ENCODE data around the gene CFAP52. TPM values are rescaled to one million over a fixed set of nuclear protein-coding genes. Genes with fewer than 3 reads are reported as not detected.

CFAP52 gene
- polyA plus RNA-seq, 2 of the 4 experiments (the other 2 are of a cell fraction): 0.23 TPM; not detected in 1

DNA sequence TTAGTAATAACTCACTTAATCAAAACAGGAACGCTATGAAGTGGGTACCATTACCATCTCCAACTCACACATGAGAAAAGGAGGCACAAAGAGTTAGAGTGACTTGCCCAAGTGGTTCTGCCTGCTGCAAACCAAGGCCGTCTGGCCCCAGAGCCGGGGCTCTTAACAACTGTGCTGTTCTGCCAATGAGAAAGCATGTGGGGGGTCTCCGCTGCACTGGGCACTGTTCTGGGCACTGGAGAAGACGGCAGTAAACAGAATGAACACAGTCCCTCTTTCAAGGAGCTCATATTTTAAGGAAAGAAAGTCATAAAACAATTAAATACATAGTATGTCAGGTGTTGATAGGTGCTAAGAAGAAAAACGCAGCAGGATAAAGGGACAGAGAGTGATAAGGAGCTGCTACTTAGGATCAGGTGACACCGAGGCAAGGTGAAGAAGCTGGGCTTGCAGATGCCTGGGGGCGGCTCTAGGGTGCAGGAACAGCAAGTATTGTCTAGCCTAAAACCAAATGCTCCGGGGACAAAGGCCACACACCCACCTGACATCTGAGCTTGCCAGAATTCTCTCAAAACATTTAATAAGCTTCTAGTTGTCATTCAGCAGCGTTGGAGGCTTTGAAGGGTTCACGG is 7.4 kb upstream of the CFAP52 start:
- no peak overlapping the region for H3K4me3 ChIP-seq
- no peak for FAIRE-seq
- TF ChIP-seq TP53 (CRISPR knock-in tag; IDR thresholded peaks at IDR 0.05) (no peak), FOXS1 (CRISPR knock-in tag; IDR thresholded peaks at IDR 0.05) (no peak), CEBPB (IDR thresholded peaks at IDR 0.05) (no peak), SREBF2 (IDR thresholded peaks at IDR 0.05) (no peak), PHF8 (IDR thresholded peaks at IDR 0.05; ENCODE audit: borderline replicate concordance, low read depth) (no peak), RNF2 (IDR thresholded peaks at IDR 0.05; ENCODE audit: borderline replicate concordance, low read depth) (no peak)
- TF ChIP-seq, protein P1, sequence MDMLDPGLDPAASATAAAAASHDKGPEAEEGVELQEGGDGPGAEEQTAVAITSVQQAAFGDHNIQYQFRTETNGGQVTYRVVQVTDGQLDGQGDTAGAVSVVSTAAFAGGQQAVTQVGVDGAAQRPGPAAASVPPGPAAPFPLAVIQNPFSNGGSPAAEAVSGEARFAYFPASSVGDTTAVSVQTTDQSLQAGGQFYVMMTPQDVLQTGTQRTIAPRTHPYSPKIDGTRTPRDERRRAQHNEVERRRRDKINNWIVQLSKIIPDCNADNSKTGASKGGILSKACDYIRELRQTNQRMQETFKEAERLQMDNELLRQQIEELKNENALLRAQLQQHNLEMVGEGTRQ (IDR thresholded peaks at IDR 0.05): no peak
- TF ChIP-seq, protein P2, sequence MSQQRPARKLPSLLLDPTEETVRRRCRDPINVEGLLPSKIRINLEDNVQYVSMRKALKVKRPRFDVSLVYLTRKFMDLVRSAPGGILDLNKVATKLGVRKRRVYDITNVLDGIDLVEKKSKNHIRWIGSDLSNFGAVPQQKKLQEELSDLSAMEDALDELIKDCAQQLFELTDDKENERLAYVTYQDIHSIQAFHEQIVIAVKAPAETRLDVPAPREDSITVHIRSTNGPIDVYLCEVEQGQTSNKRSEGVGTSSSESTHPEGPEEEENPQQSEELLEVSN (IDR thresholded peaks at IDR 0.05; ENCODE audit: borderline replicate concordance, low read depth): no peak
- no peak for DNase-seq (ENCODE audit: low read depth in 1 of 2, low spot score in 1 of 2)
- ATAC-seq: no peak
- ChIA-PET POLR2A (interaction anchor here (1.5 kb wide), 1 partner anchor 77 kb away, joined by 3 read pairs; the partner anchor contains the start of gene USP43), CTCF (interaction anchor here (0.6 to 1.6 kb wide), 4 partner anchors 9 to 107 kb away, joined by 3 to 5 read pairs (median 4); no protein-coding TSS in a partner anchor)
- no peak overlapping the region for H3K27ac ChIP-seq
- no peaks in the 10 kb centered on the region; the same call in 2 of the 3 replicates for H3K4me1 ChIP-seq
- no peak overlapping the region for H3K4me2 ChIP-seq
- 91% methylated on average over 11 of the region's 11 CpGs for WGBS (ENCODE audit: missing lambda C conversion rate)
- no peaks in the 10 kb centered on the region for H3K9me3 ChIP-seq

DNA sequence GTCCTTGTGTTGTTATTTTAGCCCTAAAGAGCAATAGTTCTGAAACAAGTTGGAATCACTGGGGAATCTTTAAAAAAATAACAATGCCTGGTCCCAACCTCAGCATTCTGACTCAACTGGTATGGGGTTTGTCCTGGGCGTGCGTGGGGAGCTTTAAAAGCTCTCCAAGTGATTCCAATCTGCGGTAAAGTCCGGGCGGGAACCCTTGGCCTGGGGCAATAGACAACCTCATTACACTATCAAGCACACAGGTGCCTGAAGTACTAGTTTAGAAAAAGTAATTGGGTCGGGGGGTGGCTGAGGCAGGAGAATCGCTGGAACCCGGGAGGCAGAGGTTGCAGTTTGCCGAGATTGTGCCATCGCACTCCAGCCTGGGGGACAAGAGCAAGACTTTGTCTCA is 5.2 kb upstream of the CFAP52 start:
- ChIA-PET CTCF (interaction anchor here (0.7 to 1.2 kb wide), 2 partner anchors 17 to 71 kb away, joined by 3 to 4 read pairs; no protein-coding TSS in a partner anchor), POLR2A (no interaction called here)
- H3K4me1 ChIP-seq: peaks cover 6% of the 10 kb centered on the region; the same call in 2 of the 3 replicates
- no peak overlapping the region for H3K4me3 ChIP-seq
- no peaks in the 10 kb centered on the region for H3K9me3 ChIP-seq
- no peak for TF ChIP-seq NR3C1 (IDR thresholded peaks at IDR 0.05)
- no peak for TF ChIP-seq JUN (IDR thresholded peaks at IDR 0.05)
- TF ChIP-seq, protein P3, sequence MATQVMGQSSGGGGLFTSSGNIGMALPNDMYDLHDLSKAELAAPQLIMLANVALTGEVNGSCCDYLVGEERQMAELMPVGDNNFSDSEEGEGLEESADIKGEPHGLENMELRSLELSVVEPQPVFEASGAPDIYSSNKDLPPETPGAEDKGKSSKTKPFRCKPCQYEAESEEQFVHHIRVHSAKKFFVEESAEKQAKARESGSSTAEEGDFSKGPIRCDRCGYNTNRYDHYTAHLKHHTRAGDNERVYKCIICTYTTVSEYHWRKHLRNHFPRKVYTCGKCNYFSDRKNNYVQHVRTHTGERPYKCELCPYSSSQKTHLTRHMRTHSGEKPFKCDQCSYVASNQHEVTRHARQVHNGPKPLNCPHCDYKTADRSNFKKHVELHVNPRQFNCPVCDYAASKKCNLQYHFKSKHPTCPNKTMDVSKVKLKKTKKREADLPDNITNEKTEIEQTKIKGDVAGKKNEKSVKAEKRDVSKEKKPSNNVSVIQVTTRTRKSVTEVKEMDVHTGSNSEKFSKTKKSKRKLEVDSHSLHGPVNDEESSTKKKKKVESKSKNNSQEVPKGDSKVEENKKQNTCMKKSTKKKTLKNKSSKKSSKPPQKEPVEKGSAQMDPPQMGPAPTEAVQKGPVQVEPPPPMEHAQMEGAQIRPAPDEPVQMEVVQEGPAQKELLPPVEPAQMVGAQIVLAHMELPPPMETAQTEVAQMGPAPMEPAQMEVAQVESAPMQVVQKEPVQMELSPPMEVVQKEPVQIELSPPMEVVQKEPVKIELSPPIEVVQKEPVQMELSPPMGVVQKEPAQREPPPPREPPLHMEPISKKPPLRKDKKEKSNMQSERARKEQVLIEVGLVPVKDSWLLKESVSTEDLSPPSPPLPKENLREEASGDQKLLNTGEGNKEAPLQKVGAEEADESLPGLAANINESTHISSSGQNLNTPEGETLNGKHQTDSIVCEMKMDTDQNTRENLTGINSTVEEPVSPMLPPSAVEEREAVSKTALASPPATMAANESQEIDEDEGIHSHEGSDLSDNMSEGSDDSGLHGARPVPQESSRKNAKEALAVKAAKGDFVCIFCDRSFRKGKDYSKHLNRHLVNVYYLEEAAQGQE (IDR thresholded peaks at IDR 0.05): no peak
- no peak for TF ChIP-seq BHLHE40 (IDR thresholded peaks at IDR 0.05; ENCODE audit: low read depth, low read length)
- TF ChIP-seq RCOR1 (IDR thresholded peaks at IDR 0.05; ENCODE audit: low read depth, low read length): no peak
- no peak for TF ChIP-seq CHD2 (IDR thresholded peaks at IDR 0.05; ENCODE audit: low read length, partially characterized antibody)
- no peak for TF ChIP-seq RNF2 (IDR thresholded peaks at IDR 0.05; ENCODE audit: borderline replicate concordance, low read depth)
- no peak for TF ChIP-seq ESRRA (IDR thresholded peaks at IDR 0.05; ENCODE audit: borderline replicate concordance, low read length)
- TF ChIP-seq GATA3 (IDR thresholded peaks at IDR 0.05; ENCODE audit: borderline replicate concordance): no peak
- no peak for TF ChIP-seq FOSL2 (IDR thresholded peaks at IDR 0.05)
- no peak for TF ChIP-seq FOSL2 (CRISPR knock-in tag; IDR thresholded peaks at IDR 0.05)
- no peak for TF ChIP-seq ZFP36 (IDR thresholded peaks at IDR 0.05; ENCODE audit: borderline replicate concordance, partially characterized antibody)
- TF ChIP-seq HOXA7 (CRISPR knock-in tag; IDR thresholded peaks at IDR 0.05): no peak
- TF ChIP-seq MYC (IDR thresholded peaks at IDR 0.05; ENCODE audit: borderline replicate concordance, low read length): no peak
- TF ChIP-seq, protein P4, sequence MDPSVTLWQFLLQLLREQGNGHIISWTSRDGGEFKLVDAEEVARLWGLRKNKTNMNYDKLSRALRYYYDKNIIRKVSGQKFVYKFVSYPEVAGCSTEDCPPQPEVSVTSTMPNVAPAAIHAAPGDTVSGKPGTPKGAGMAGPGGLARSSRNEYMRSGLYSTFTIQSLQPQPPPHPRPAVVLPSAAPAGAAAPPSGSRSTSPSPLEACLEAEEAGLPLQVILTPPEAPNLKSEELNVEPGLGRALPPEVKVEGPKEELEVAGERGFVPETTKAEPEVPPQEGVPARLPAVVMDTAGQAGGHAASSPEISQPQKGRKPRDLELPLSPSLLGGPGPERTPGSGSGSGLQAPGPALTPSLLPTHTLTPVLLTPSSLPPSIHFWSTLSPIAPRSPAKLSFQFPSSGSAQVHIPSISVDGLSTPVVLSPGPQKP (IDR thresholded peaks at IDR 0.05; ENCODE audit: low read depth, low read length): no peak
- no peak for TF ChIP-seq HOXB13 (CRISPR knock-in tag; IDR thresholded peaks at IDR 0.05; ENCODE audit: low read depth)
- TF ChIP-seq, protein P2 (IDR thresholded peaks at IDR 0.05; ENCODE audit: borderline replicate concordance, low read depth): no peak
- TF ChIP-seq KDM5A (IDR thresholded peaks at IDR 0.05): no peak
- 92% methylated on average over 10 of the region's 10 CpGs for WGBS (ENCODE audit: missing lambda C conversion rate)
- no peak for ATAC-seq
- no peak overlapping the region for H3K27ac ChIP-seq
- no peak for DNase-seq (ENCODE audit: low read depth in 1 of 2, low spot score in 1 of 2)
- no peak overlapping the region for H3K4me2 ChIP-seq
- FAIRE-seq: no peak

All from A549 (cell line).